Prostate gland (tissue), 2 donors: ENCODE results near the gene GHR.

ENCODE experiments used
- CTCF ChIP-seq, 4 experiments: fragments of 200-600 bp in 2 of 4; fragments of 450-650 bp in 2 of 4; sonication (generic) in 2 of 4; IDR thresholded peaks; 1 replicate in 3 of 4; 2 replicates in 1 of 4; pipeline ENCODE4 v1.5.1; 2016 to 2019; ENCODE audit warnings: antibody characterized with exemption in 4 of 4, mild to moderate bottlenecking in 2 of 4, moderate library complexity in 2 of 4
- POLR2A ChIP-seq: fragments of 450-650 bp; IDR thresholded peaks from one replicate; pipeline ENCODE4 v1.6.1; 2016; ENCODE audit warnings: antibody characterized with exemption, mild to moderate bottlenecking

GRCh38 chr5:42648036-42648435 is 224.8 kb downstream of the GHR start:
- TF ChIP-seq POLR2A (no peak), CTCF (IDR thresholded peaks at IDR 0.05) (no peak)
